Gastrocnemius medialis (tissue), 4 donors: ENCODE results near the gene NRN1L. TPM values are rescaled to one million over a fixed set of nuclear protein-coding genes. Genes with fewer than 3 reads are reported as not detected.

ENCODE experiments used
- ATAC-seq, 2 donors: fragments of 150-250 bp; one replicate each; pipeline ENCODE4 v1.9.1; 2016
- DNase-seq, 2 donors: peaks; one replicate each; pipeline ENCODE4 v3.0.0-alpha.2; 2019
- H3K27ac ChIP-seq, 4 donors: fragments of 200-600 bp; sonication (generic); 1 replicate in 1 of 4; 2 replicates in 3 of 4; pipeline ENCODE4 v1.5.1; 2016 to 2018; ENCODE audit warnings: mild to moderate bottlenecking in 2 of 4, moderate library complexity in 1 of 4
- H3K27me3 ChIP-seq, 3 donors: fragments of 200-600 bp; sonication (generic) in 2 of 3; 1 replicate in 1 of 3; 2 replicates in 2 of 3; pipeline versions ENCODE4 v1.5.1 to v1.6.0; 2016 to 2019; ENCODE audit warnings: mild to moderate bottlenecking in 1 of 3, moderate library complexity in 1 of 3
- H3K36me3 ChIP-seq, 2 donors: fragments of 200-600 bp; sonication (generic) in 1 of 2; one replicate each; pipeline ENCODE4 v1.5.1; 2017 to 2018
- H3K4me1 ChIP-seq, 2 donors: fragments of 200-600 bp; sonication (generic) in 1 of 2; one replicate each; pipeline ENCODE4 v1.5.1; 2016 to 2017; ENCODE audit warnings: mild to moderate bottlenecking in 2 of 2
- H3K4me3 ChIP-seq, 4 donors: fragments of 200-600 bp; sonication (generic) in 3 of 4; 1 replicate in 1 of 4; 2 replicates in 3 of 4; pipeline ENCODE4 v1.5.1; 2016 to 2019; ENCODE audit warnings: mild to moderate bottlenecking in 2 of 4
- H3K9me3 ChIP-seq, 3 donors: fragments of 200-600 bp; sonication (generic) in 2 of 3; 1 replicate in 1 of 3; 2 replicates in 2 of 3; pipeline ENCODE4 v1.5.1; 2016 to 2019
- CTCF ChIP-seq, 5 experiments: fragments of 450-650 bp in 3 of 5; fragments of 200-600 bp in 2 of 5; sonication (generic) in 2 of 5; IDR thresholded peaks in 4 of 5; conservative IDR thresholded peaks in 1 of 5; 1 replicate in 4 of 5; 2 replicates in 1 of 5; pipeline ENCODE4 v1.5.1; 2016 to 2019; ENCODE audit warnings: antibody characterized with exemption in 5 of 5, mild to moderate bottlenecking in 3 of 5, moderate library complexity in 3 of 5
- POLR2A ChIP-seq, 2 donors: fragments of 450-650 bp; IDR thresholded peaks; one replicate each; pipeline ENCODE4 v1.6.1; 2017; ENCODE audit warnings: antibody characterized with exemption in 2 of 2, mild to moderate bottlenecking in 2 of 2, moderate library complexity in 2 of 2
- in situ Hi-C, 4 donors: fragments of 200-750 bp; cut with MboI; loops; one replicate each; pipeline versions ENCODE4 v1.15.0 to v1.8.0; 2017; ENCODE audit warnings: low sequenced_read_pairs in 4 of 4
- intact Hi-C: fragments of 100-400 bp; cut with DNase I; formaldehyde crosslinking; loops from one replicate; pipeline ENCODE4 v1.15.1; 2023; ENCODE audit warnings: low total_unique reads
- total RNA-seq, 4 donors: library from RNA; depleted of rRNA; stranded (reverse); fragments of >200 nt; gene quantifications; one replicate each; pipeline versions ENCODE4 v1.1.0 to v1.2.3, GENCODE V29; 2016

Gene NRN1L
- total RNA-seq, 4 donors from 2014 or later: 0.87 to 2.8 (median 1.1) TPM; not detected in 1

- ATAC-seq: peak in 1 of 2 donors; percentile 8
- intact Hi-C loops (loop anchor here (2.0 kb wide), 1 partner anchor 33 kb away; no protein-coding TSS in a partner anchor), in situ Hi-C loops (no loop called here)
- no peaks in the 10 kb centered on the region for H3K9me3 ChIP-seq
- H3K4me1 ChIP-seq: peaks cover 65 to 70% of the 10 kb centered on the region in 2 donors
- peak; percentile 41 to 70 for DNase-seq
- peaks cover 0 to 8% of the 10 kb centered on the region in 2 donors for H3K36me3 ChIP-seq
- H3K4me3 ChIP-seq: no peak overlapping the region
- H3K27me3 ChIP-seq: no peaks in the 10 kb centered on the region
- H3K27ac ChIP-seq: peak overlapping the region; percentile 86 to 99 (median 95)
- TF ChIP-seq POLR2A (IDR thresholded peaks at IDR 0.05): no peak
- TF ChIP-seq CTCF (IDR thresholded peaks at IDR 0.05 in 4 of 5, conservative IDR thresholded peaks at IDR 0.05 in 1 of 5): no peak
These were observed 31.4 kb downstream of the NRN1L start for GRCh38 chr16:67915831-67916723.

- H3K27me3 ChIP-seq: no peaks in the 10 kb centered on the region
- no peak overlapping the region for H3K4me3 ChIP-seq
- in situ Hi-C loops (no loop called here), intact Hi-C loops (loop anchor here (1.0 to 2.0 kb wide), 2 partner anchors 24 to 34 kb away; partner anchors contain the start of gene PSKH1)
- peak overlapping the region; percentile 86 to 99 (median 95) for H3K27ac ChIP-seq
- ATAC-seq: peak; percentile 85 to 87
- no peaks in the 10 kb centered on the region for H3K9me3 ChIP-seq
- peaks cover 77% of the 10 kb centered on the region in 2 donors for H3K4me1 ChIP-seq
- H3K36me3 ChIP-seq: no peaks in the 10 kb centered on the region
- TF ChIP-seq POLR2A (IDR thresholded peaks at IDR 0.05): no peak
- TF ChIP-seq CTCF (IDR thresholded peaks at IDR 0.05 in 4 of 5, conservative IDR thresholded peaks at IDR 0.05 in 1 of 5): no peak
- peak; percentile 60 to 85 for DNase-seq
These were observed 32.6 kb downstream of the NRN1L start for GRCh38 chr16:67917140-67917851.

- Histone ChIP-seq H3K27ac (peak overlapping the region; percentile 86 to 99 (median 95)), H3K36me3 (no peaks in the 10 kb centered on the region), H3K4me3 (no peak overlapping the region), H3K9me3 (no peaks in the 10 kb centered on the region), H3K4me1 (peaks cover 78 to 80% of the 10 kb centered on the region in 2 donors), H3K27me3 (no peaks in the 10 kb centered on the region)
- peak; percentile 67 to 86 for DNase-seq
- ATAC-seq: peak; percentile 92
- in situ Hi-C loops (no loop called here), intact Hi-C loops (loop anchor here (1.0 to 2.0 kb wide), 2 partner anchors 25 to 35 kb away; partner anchors contain the start of gene PSKH1)
- TF ChIP-seq POLR2A (IDR thresholded peaks at IDR 0.05): peak in 1 of 2 donors; percentile 36
- no peak for TF ChIP-seq CTCF (IDR thresholded peaks at IDR 0.05 in 4 of 5, conservative IDR thresholded peaks at IDR 0.05 in 1 of 5)
These were observed 33.2 kb downstream of the NRN1L start for GRCh38 chr16:67917852-67918236.

GRCh38 chr16:67919622-67920221 lies 35.0 kb downstream of the NRN1L start:
- H3K9me3 ChIP-seq: no peaks in the 10 kb centered on the region
- H3K27me3 ChIP-seq: no peaks in the 10 kb centered on the region
- H3K4me3 ChIP-seq: no peak overlapping the region
- in situ Hi-C loops (loop anchor here in 3 of 4 donors (10.0 kb wide), 2 partner anchors 95 to 105 kb away; no protein-coding TSS in a partner anchor), intact Hi-C loops (loop anchor here (10.0 kb wide), 1 partner anchor 245 kb away; no protein-coding TSS in a partner anchor)
- peaks cover 86 to 91% of the 10 kb centered on the region in 2 donors for H3K4me1 ChIP-seq
- TF ChIP-seq CTCF (IDR thresholded peaks at IDR 0.05 in 4 of 5, conservative IDR thresholded peaks at IDR 0.05 in 1 of 5) (peak in 2 of 5 experiments; percentile 39 to 48), POLR2A (IDR thresholded peaks at IDR 0.05) (no peak)
- peak overlapping the region; percentile 86 to 99 (median 95) for H3K27ac ChIP-seq
- H3K36me3 ChIP-seq: no peaks in the 10 kb centered on the region
- ATAC-seq: no peak
- DNase-seq: no peak
